OCI-LY7 (cell line): ENCODE measurements around the gene GJC3.

Experiments used
- CTCF ChIP-seq: fragments of 200-600 bp; sonication (generic); conservative IDR thresholded peaks from 2 replicates; pipeline ENCODE4 v1.5.1; 2014; ENCODE audit warnings: mild to moderate bottlenecking, antibody characterized with exemption, low read length, moderate library complexity, mixed read lengths
- EZH2phosphoT487 ChIP-seq: fragments of 200-600 bp; sonication (generic); IDR thresholded peaks from 2 replicates; pipeline ENCODE4 v1.6.1; 2018; ENCODE audit warnings: low read depth, borderline replicate concordance, mild to moderate bottlenecking, mixed run types, antibody characterized with exemption, low read length, moderate library complexity, mixed read lengths

GRCh38 chr7:99901581-99901980, 27.8 kb downstream of the GJC3 start:
- TF ChIP-seq CTCF, result no peak
- TF ChIP-seq EZH2phosphoT487, result no peak
